ENCODE results near the gene NRK. TPM values are rescaled to one million over a fixed set of nuclear protein-coding genes. Genes with fewer than 3 reads are reported as not detected.
"Not testable (repeated sequence)": the region's sequence is repeated elsewhere in the genome, so short reads cannot be mapped to it uniquely, and the experiment has no call there.

The NRK gene
- total RNA-seq, 1 experiment from 2014 or later = not detected

DNA sequence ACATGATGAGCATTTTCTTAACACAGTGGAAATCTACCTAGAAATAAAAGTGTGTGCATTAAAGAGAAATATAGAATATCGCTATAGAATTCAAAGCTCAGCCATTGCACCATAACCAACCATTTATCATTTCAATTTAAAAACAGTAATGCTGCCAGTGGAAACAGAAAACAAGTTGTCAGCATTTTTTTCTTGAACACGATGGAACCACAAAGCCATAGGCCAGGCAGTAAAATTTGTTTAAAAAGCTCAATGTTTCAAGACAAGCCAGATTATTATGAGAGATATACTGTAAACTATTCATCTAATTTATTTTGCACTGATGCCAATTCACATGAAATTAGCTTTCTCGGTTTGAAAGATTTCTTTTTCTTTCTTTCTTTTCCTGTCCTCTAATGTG is 46.7 kb upstream of the NRK start:
- no peak overlapping the region for H3K4me3 ChIP-seq (ENCODE audit: low read depth, low read length, poor library complexity, severe bottlenecking)
- peaks cover 2% of the 10 kb centered on the region for H3K27me3 ChIP-seq (replicated peaks; ENCODE audit: insufficient read depth, low read depth, low read length, poor library complexity)
- POLR2A ChIA-PET (ENCODE audit: low non-redundant PET) = no interaction called here
- no peak for TF ChIP-seq EZH2 (IDR thresholded peaks at IDR 0.05; ENCODE audit: borderline replicate concordance, low read depth, low read length, poor library complexity, severe bottlenecking)
- TF ChIP-seq, protein P1, sequence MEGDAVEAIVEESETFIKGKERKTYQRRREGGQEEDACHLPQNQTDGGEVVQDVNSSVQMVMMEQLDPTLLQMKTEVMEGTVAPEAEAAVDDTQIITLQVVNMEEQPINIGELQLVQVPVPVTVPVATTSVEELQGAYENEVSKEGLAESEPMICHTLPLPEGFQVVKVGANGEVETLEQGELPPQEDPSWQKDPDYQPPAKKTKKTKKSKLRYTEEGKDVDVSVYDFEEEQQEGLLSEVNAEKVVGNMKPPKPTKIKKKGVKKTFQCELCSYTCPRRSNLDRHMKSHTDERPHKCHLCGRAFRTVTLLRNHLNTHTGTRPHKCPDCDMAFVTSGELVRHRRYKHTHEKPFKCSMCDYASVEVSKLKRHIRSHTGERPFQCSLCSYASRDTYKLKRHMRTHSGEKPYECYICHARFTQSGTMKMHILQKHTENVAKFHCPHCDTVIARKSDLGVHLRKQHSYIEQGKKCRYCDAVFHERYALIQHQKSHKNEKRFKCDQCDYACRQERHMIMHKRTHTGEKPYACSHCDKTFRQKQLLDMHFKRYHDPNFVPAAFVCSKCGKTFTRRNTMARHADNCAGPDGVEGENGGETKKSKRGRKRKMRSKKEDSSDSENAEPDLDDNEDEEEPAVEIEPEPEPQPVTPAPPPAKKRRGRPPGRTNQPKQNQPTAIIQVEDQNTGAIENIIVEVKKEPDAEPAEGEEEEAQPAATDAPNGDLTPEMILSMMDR (conservative IDR thresholded peaks at IDR 0.05; ENCODE audit: low read depth, low read length) = no peak
- DNase-seq (ENCODE audit: low spot score) = no peak
- BruUV-seq (replicated peaks) = no TSS peak
- H3K9me3 ChIP-seq (ENCODE audit: low read depth, low read length, poor library complexity, severe bottlenecking) = no peaks in the 10 kb centered on the region
- CTCF ChIA-PET = no interaction called here
- intact Hi-C loops (cut with micrococcal nuclease; ENCODE audit: unreplicated experiment) = no loop called here
- H3K36me3 ChIP-seq (ENCODE audit: insufficient read depth, low read length, poor library complexity, severe bottlenecking) = no peaks in the 10 kb centered on the region
- no peaks in the 10 kb centered on the region for H3K4me1 ChIP-seq (ENCODE audit: insufficient read depth, low read length, poor library complexity, severe bottlenecking)
- no peak overlapping the region for H3K27ac ChIP-seq (ENCODE audit: low read depth, low read length, poor library complexity, severe bottlenecking)

DNA sequence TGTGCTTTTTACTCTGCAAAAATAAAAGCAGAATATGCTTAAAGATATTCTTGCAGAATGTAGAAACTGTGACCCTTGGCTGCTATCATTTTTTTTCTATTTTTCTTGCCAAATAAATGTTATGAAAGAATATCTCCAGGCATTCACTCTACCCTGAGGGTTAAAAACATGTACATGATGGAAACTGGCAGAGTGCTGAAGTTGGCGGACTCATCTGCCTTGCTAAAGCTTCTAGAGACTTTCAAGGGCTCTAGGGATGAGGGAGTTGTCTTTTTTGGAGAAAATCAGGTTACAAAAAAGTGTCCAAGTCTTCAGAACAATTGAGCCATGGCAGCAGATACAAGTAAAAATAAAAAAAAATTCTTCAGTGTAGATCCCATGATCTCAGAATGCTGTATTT is 40.5 kb upstream of the NRK start:
- TF ChIP-seq, protein P1 (conservative IDR thresholded peaks at IDR 0.05; ENCODE audit: low read depth, low read length) = no peak
- no peak for TF ChIP-seq EZH2 (IDR thresholded peaks at IDR 0.05; ENCODE audit: borderline replicate concordance, low read depth, low read length, poor library complexity, severe bottlenecking)
- Histone ChIP-seq H3K4me3 (ENCODE audit: low read depth, low read length, poor library complexity, severe bottlenecking) (no peak overlapping the region), H3K27me3 (replicated peaks; ENCODE audit: insufficient read depth, low read depth, low read length, poor library complexity) (peaks cover 5% of the 10 kb centered on the region), H3K9me3 (ENCODE audit: low read depth, low read length, poor library complexity, severe bottlenecking) (no peaks in the 10 kb centered on the region), H3K4me1 (ENCODE audit: insufficient read depth, low read length, poor library complexity, severe bottlenecking) (no peaks in the 10 kb centered on the region), H3K36me3 (ENCODE audit: insufficient read depth, low read length, poor library complexity, severe bottlenecking) (no peaks in the 10 kb centered on the region), H3K27ac (ENCODE audit: low read depth, low read length, poor library complexity, severe bottlenecking) (no peak overlapping the region)
- intact Hi-C loops (cut with micrococcal nuclease; ENCODE audit: unreplicated experiment) = no loop called here
- CTCF ChIA-PET = no interaction called here
- no TSS peak for BruUV-seq (replicated peaks)
- POLR2A ChIA-PET (ENCODE audit: low non-redundant PET) = no interaction called here
- DNase-seq (ENCODE audit: low spot score) = no peak

DNA sequence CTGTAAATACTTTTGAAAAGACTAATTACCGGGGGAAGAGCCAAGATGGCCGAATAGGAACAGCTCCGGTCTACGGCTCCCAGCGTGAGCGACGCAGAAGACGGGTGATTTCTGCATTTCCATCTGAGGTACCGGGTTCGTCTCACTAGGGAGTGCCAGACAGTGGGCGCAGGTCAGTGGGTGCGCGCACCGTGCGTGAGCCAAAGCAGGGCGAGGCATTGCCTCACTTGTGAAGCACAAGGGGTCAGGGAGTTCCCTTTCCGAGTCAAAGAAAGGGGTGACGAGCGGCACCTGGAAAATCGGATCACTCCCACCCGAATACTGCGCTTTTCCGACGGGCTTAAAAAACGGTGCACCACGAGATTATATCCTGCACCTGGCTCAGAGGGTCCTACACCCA is 25.5 kb upstream of the NRK start:
- H3K36me3 ChIP-seq (ENCODE audit: insufficient read depth, low read length, poor library complexity, severe bottlenecking); CTCF ChIA-PET; intact Hi-C loops (cut with micrococcal nuclease; ENCODE audit: unreplicated experiment); H3K4me1 ChIP-seq (ENCODE audit: insufficient read depth, low read length, poor library complexity, severe bottlenecking); H3K27me3 ChIP-seq (replicated peaks; ENCODE audit: insufficient read depth, low read depth, low read length, poor library complexity); DNase-seq (ENCODE audit: low spot score); POLR2A ChIA-PET (ENCODE audit: low non-redundant PET); H3K9me3 ChIP-seq (ENCODE audit: low read depth, low read length, poor library complexity, severe bottlenecking); H3K4me3 ChIP-seq (ENCODE audit: low read depth, low read length, poor library complexity, severe bottlenecking); BruUV-seq (replicated peaks); H3K27ac ChIP-seq (ENCODE audit: low read depth, low read length, poor library complexity, severe bottlenecking): not testable (repeated sequence)

DNA sequence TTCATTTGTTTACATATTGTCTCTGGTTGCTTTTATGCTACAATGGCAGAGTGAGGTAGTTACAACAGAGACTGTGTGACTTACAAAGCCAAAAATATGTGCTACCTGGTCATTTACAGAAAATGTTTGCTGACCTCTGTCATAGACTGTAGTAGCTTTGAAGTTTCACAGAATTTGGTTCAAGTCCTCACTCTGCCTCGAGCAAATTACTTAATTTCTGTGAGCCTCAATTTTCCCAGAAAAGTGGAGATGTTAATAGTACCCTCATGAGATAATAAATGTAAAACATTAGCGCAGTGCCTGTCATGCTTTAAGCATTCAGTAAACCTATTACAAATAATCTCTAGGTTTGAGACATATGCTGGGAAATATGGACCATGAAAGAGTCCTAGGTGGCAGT is 18.4 kb upstream of the NRK start:
- TF ChIP-seq EZH2 (IDR thresholded peaks at IDR 0.05; ENCODE audit: borderline replicate concordance, low read depth, low read length, poor library complexity, severe bottlenecking) = no peak
- TF ChIP-seq, protein P1 (conservative IDR thresholded peaks at IDR 0.05; ENCODE audit: low read depth, low read length) = no peak
- no peaks in the 10 kb centered on the region for H3K36me3 ChIP-seq (ENCODE audit: insufficient read depth, low read length, poor library complexity, severe bottlenecking)
- no peaks in the 10 kb centered on the region for H3K9me3 ChIP-seq (ENCODE audit: low read depth, low read length, poor library complexity, severe bottlenecking)
- BruUV-seq (replicated peaks) = no TSS peak
- ChIA-PET CTCF (no interaction called here), POLR2A (ENCODE audit: low non-redundant PET) (no interaction called here)
- intact Hi-C loops (cut with micrococcal nuclease; ENCODE audit: unreplicated experiment) = no loop called here
- H3K27ac ChIP-seq (ENCODE audit: low read depth, low read length, poor library complexity, severe bottlenecking) = no peak overlapping the region
- H3K4me1 ChIP-seq (ENCODE audit: insufficient read depth, low read length, poor library complexity, severe bottlenecking) = no peaks in the 10 kb centered on the region
- no peak for DNase-seq (ENCODE audit: low spot score)
- no peaks in the 10 kb centered on the region for H3K27me3 ChIP-seq (replicated peaks; ENCODE audit: insufficient read depth, low read depth, low read length, poor library complexity)
- H3K4me3 ChIP-seq (ENCODE audit: low read depth, low read length, poor library complexity, severe bottlenecking) = no peak overlapping the region

DNA sequence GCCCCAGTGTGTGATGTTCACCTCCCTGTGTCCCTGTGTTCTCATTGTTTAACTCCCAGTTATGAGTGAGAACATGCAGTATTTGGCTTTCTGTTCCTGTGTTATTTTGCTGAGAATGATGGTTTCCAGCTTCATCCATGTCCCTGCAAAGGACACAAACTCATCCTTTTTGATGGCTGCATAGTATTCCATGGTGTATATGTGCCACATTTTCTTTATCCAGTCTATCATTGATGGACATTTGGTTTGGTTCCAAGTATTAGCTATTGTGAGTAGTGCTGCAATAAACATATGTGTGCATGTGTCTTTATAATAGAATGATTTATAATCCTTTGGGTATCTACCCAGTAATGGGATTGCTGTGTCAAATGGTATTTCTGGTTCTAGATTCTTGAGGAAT is 16.7 kb upstream of the NRK start:
- BruUV-seq (replicated peaks); H3K27ac ChIP-seq (ENCODE audit: low read depth, low read length, poor library complexity, severe bottlenecking); H3K4me3 ChIP-seq (ENCODE audit: low read depth, low read length, poor library complexity, severe bottlenecking); intact Hi-C loops (cut with micrococcal nuclease; ENCODE audit: unreplicated experiment); H3K36me3 ChIP-seq (ENCODE audit: insufficient read depth, low read length, poor library complexity, severe bottlenecking); POLR2A ChIA-PET (ENCODE audit: low non-redundant PET); H3K4me1 ChIP-seq (ENCODE audit: insufficient read depth, low read length, poor library complexity, severe bottlenecking); CTCF ChIA-PET; DNase-seq (ENCODE audit: low spot score); H3K9me3 ChIP-seq (ENCODE audit: low read depth, low read length, poor library complexity, severe bottlenecking); H3K27me3 ChIP-seq (replicated peaks; ENCODE audit: insufficient read depth, low read depth, low read length, poor library complexity): not testable (repeated sequence)

Measured in A673 (cell line).